ENCODE measurements around the gene TCP11X2.
A peak's percentile ranks its signal among the peaks of the same experiment; 100 is the strongest.
"Not testable (repeated sequence)": the region's sequence is repeated elsewhere in the genome, so short reads cannot be mapped to it uniquely, and the experiment has no call there.

The TCP11X2 gene
- 0 to 0.03 (median 0) reads per million in 18 experiments for total RNA-seq

GRCh38 chrX:102471762-102472220, at the start of gene TCP11X2:
TSS of gene TCP11X2 (minus strand) at chrX:102471812.
- DNase-seq = not testable (repeated sequence)

DNA sequence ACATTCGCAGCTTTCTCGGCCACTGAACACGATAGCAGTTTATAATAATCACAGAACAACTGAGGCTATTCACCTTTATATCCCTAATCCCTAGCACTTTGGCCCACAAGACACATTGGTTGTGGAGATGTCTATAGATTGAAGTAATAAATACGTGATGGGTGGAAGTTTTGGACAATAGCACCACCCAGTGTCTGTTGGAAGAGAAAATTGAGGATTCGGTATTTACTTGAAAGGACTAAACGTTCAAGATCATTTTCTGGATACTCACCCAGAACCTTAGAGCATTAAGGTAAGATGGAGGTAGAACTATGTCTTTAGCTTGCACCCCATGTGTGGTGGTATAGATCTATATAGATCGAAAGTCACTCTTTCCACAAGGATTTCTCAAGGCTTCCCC, 45.7 kb upstream of the TCP11X2 start:
- no peak for DNase-seq

DNA sequence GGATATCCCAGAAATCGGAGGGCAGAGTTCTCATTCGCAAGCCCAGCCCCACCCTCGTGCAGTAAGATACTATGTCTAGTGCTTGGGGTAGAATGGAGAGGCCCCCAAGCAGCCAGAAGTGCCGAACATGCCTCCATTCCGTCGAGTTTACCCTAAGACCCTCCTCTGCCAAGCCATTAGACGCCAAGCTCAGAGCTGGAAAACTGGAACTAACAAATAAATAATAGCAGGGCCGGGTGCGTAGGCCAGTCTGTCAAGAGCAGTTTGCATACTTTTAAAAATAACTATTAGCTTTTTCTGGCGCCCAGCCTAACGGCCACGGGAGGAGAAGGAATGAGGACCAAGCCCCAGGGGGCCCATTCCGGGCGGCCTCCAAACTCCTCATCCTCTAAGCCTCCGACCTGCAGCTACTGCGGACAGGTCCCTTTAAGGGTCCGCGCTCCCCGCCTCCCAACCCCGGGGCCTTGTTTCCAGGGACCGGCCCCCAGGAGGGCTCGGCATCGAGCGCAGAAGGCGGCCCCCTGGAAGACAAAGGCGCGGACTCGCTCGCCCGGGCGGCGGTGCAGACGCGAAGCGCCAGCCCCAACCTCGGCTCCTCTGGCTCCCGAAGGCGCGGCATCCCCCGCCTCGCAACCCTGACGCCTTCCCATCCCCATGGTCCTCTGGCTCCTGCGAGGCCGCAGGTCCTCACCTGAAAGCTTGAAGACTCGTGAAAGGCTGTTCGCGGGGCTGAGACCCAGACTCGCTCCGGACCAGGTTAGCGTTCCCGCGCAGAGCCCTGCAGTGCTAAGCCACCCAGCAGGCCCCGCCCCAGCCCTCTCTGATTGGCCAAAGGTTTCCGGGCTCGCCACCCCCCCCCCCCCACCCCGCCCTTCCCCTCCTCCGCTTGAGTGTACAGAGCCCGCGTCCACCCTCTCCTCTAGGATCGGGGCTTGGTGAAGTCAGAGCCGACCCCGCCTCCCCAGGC, 44.6 kb upstream of the TCP11X2 start, which contains the start of gene TMSB15A:
Gene TMSB15A (minus strand): TSS at position 765 of the 967 bp plus-strand sequence.
- DNase-seq = peak in 1 of 2 donors; percentile 4

- no peak for DNase-seq
These were observed 42.9 kb upstream of the TCP11X2 start for GRCh38 chrX:102514536-102514935.

- no peak for DNase-seq
These were observed 27.1 kb upstream of the TCP11X2 start for GRCh38 chrX:102498732-102499131.

GRCh38 chrX:102491766-102492165, 20.2 kb upstream of the TCP11X2 start:
- DNase-seq = no peak

DNA sequence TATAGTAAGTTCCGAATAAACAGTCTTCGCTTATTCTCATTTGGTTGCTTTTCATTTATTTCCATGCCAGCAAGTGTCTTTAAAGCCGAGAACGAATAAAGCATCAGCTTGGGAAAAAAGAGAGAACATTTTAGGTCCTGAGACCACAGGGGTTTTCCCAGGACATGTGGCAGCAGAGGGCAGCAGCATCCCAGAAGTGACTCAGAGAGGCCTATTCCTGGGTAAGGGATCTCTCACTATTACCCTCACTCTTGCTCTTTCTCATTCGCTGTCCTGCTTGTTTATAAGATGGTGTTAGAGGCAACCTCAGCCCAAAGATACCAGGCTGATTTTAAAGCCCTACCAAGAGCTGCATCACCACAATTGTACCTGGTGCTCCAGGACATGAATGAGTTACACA, 7.2 kb upstream of the TCP11X2 start:
- DNase-seq = not testable (repeated sequence)

DNA sequence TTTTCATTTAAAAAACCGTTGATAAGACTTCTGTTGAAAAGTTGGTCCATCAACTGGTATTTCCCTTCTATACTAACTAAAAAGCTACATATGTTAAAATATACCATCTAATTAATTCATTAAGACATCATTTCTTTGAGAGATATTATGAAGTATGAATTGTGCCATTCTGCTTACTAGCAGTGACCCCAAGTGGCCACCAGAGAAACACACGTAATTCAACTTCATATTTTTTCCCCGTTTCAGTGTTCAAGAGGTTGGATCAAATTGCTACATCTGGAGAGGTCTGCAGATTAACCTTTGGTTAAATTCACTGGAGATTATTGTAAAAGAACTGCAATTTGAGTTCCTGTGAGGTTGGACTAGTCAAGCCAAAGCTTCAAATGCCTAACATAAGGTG, 1.4 kb downstream of the TCP11X2 start:
- not testable (repeated sequence) for DNase-seq

GRCh38 chrX:102458615-102459014, 13.0 kb downstream of the TCP11X2 start:
- not testable (repeated sequence) for DNase-seq

DNA sequence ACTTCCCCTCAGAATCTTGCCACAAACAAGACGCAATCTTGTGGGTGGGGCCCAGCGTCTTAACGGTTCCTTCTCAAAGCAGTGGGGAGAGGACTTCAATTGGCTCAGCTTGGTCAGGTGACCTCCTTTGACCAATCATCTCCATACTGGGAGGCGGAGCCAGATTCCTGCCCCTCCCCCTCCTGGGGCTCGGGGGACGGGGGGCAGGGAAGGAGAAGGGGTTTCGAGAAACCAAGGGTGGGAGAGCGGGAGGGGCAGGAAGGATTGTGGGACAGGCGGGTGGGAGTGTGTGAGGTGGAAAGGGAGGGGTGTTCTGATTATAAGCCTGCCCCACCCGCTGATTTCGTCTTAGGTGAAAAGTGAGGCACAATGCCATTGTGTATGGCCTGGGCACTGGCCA, 31.7 kb downstream of the TCP11X2 start, which contains the start of gene NXF2B:
Gene NXF2B (minus strand): TSS at position 101 of the 400 bp plus-strand sequence. CDS start 59,972 bp downstream, outside the sequence.
- DNase-seq = not testable (repeated sequence)

- not testable (repeated sequence) for DNase-seq
These were observed 57.1 kb downstream of the TCP11X2 start for GRCh38 chrX:102414493-102414892.
